DND-41 (cell line): ENCODE measurements around the gene ACAP1.
"Not testable (repeated sequence)": the region's sequence is repeated elsewhere in the genome, so short reads cannot be mapped to it uniquely, and the experiment has no call there.

Source experiments
- CTCF ChIP-seq: IDR thresholded peaks from 2 replicates; pipeline ENCODE4 v1.5.1; 2012; ENCODE audit warnings: borderline replicate concordance, low read length, moderate library complexity, mild to moderate bottlenecking; ENCODE audit not compliant: poor library complexity, severe bottlenecking; ENCODE audit errors: extremely low read depth
- EZH2 ChIP-seq: IDR thresholded peaks from 3 replicates; pipeline ENCODE4 v1.6.1; 2012; ENCODE audit warnings: borderline replicate concordance, low read depth, mild to moderate bottlenecking, moderate library complexity, low read length, inconsistent platforms; ENCODE audit not compliant: severe bottlenecking

GRCh38 chr17:7368599-7368994 lies 32.3 kb downstream of the ACAP1 start:
- not testable (repeated sequence) for TF ChIP-seq CTCF, EZH2
